ENCODE data around the gene ARHGAP29. TPM values are rescaled to one million over a fixed set of nuclear protein-coding genes. Genes with fewer than 3 reads are reported as not detected.

The ARHGAP29 gene
- total and polyA plus RNA-seq, 3 donors from 2014 or later, result 24.9 to 41.7 (median 34.7) TPM

GRCh38 chr1:94234615-94235014 lies 2.8 kb downstream of the ARHGAP29 start:
- peaks cover 8% of the 10 kb centered on the region for H3K4me1 ChIP-seq
- no peak overlapping the region for H3K27ac ChIP-seq
- intact Hi-C loops (cut with DNase I; ENCODE audit: low total_unique reads), result no loop called here
- no peaks in the 10 kb centered on the region for H3K36me3 ChIP-seq (ENCODE audit: low read depth, missing control alignments)
- WGBS, 2 donors, result 46 to 49% methylated on average over 1 of the region's 1 CpG
- no peaks in the 10 kb centered on the region for H3K27me3 ChIP-seq
- no peak for DNase-seq
- TF ChIP-seq POLR2A (IDR thresholded peaks at IDR 0.05) (no peak), CTCF (IDR thresholded peaks at IDR 0.05) (no peak)
- no peak overlapping the region for H3K4me3 ChIP-seq
- no peaks in the 10 kb centered on the region for H3K9me3 ChIP-seq

GRCh38 chr1:94231746-94232145 lies 5.6 kb downstream of the ARHGAP29 start:
- no peak for DNase-seq
- Histone ChIP-seq H3K4me1 (peaks cover 8% of the 10 kb centered on the region), H3K36me3 (ENCODE audit: low read depth, missing control alignments) (no peaks in the 10 kb centered on the region), H3K4me3 (no peak overlapping the region), H3K9me3 (no peaks in the 10 kb centered on the region), H3K27ac (peak overlapping the region in 1 of 2 donors; percentile 63), H3K27me3 (no peaks in the 10 kb centered on the region)
- TF ChIP-seq POLR2A (IDR thresholded peaks at IDR 0.05) (no peak), CTCF (IDR thresholded peaks at IDR 0.05) (no peak)
- intact Hi-C loops (cut with DNase I; ENCODE audit: low total_unique reads), result no loop called here
- WGBS, 2 donors, result 70 to 96% methylated on average over 1 of the region's 1 CpG

- 40 to 63% methylated on average over 1 of the region's 1 CpG for WGBS, 2 donors
- intact Hi-C loops (cut with DNase I; ENCODE audit: low total_unique reads), result no loop called here
- Histone ChIP-seq H3K36me3 (ENCODE audit: low read depth, missing control alignments) (no peaks in the 10 kb centered on the region), H3K4me1 (peaks cover 5% of the 10 kb centered on the region), H3K4me3 (no peak overlapping the region), H3K27ac (peak overlapping the region in 1 of 2 donors; percentile 63), H3K9me3 (no peaks in the 10 kb centered on the region), H3K27me3 (no peaks in the 10 kb centered on the region)
- no peak for DNase-seq
- no peak for TF ChIP-seq CTCF (IDR thresholded peaks at IDR 0.05)
- no peak for TF ChIP-seq POLR2A (IDR thresholded peaks at IDR 0.05)
These were observed 6.5 kb downstream of the ARHGAP29 start for GRCh38 chr1:94230920-94231319.

GRCh38 chr1:94228640-94229375 lies 8.6 kb downstream of the ARHGAP29 start:
- Histone ChIP-seq H3K27me3 (no peaks in the 10 kb centered on the region), H3K4me1 (peaks cover 5% of the 10 kb centered on the region), H3K4me3 (no peak overlapping the region), H3K27ac (no peak overlapping the region), H3K9me3 (no peaks in the 10 kb centered on the region), H3K36me3 (ENCODE audit: low read depth, missing control alignments) (no peaks in the 10 kb centered on the region)
- 79% methylated on average over 4 of the region's 4 CpGs for WGBS, 2 donors
- no peak for DNase-seq
- intact Hi-C loops (cut with DNase I; ENCODE audit: low total_unique reads), result no loop called here
- no peak for TF ChIP-seq POLR2A (IDR thresholded peaks at IDR 0.05)
- no peak for TF ChIP-seq CTCF (IDR thresholded peaks at IDR 0.05)

- 85 to 90% methylated on average over 1 of the region's 1 CpG for WGBS, 2 donors
- peaks cover 5% of the 10 kb centered on the region for H3K4me1 ChIP-seq
- no peak overlapping the region for H3K27ac ChIP-seq
- TF ChIP-seq CTCF (IDR thresholded peaks at IDR 0.05) (no peak), POLR2A (IDR thresholded peaks at IDR 0.05) (no peak)
- intact Hi-C loops (cut with DNase I; ENCODE audit: low total_unique reads), result no loop called here
- no peaks in the 10 kb centered on the region for H3K9me3 ChIP-seq
- H3K27me3 ChIP-seq, result no peaks in the 10 kb centered on the region
- H3K36me3 ChIP-seq (ENCODE audit: low read depth, missing control alignments), result no peaks in the 10 kb centered on the region
- DNase-seq, result no peak
- no peak overlapping the region for H3K4me3 ChIP-seq
These were observed 9.8 kb downstream of the ARHGAP29 start for GRCh38 chr1:94227624-94228023.
